Fibroblast of the aortic adventitia (primary cell): ENCODE data around the gene SAE1. TPM values are rescaled to one million over a fixed set of nuclear protein-coding genes. Genes with fewer than 3 reads are reported as not detected.

Experiments
- DNase-seq: peaks from one replicate; pipeline ENCODE4 v3.0.0-alpha.2; 2010; ENCODE audit warnings: low read depth
- H3K4me3 ChIP-seq: 2 replicates; pipeline ENCODE4 v1.5.1; 2011; ENCODE audit warnings: low read depth, mild to moderate bottlenecking, control low read depth, low read length, moderate library complexity
- CTCF ChIP-seq: IDR thresholded peaks from 2 replicates; pipeline ENCODE4 v1.5.1; 2011; ENCODE audit warnings: mild to moderate bottlenecking, low read length, control low read depth, inconsistent platforms; ENCODE audit not compliant: insufficient read depth
- total RNA-seq: library from RNA; depleted of rRNA; stranded (reverse); fragments of >200 nt; gene quantifications from 2 replicates; pipeline ENCODE4 v1.2.3, GENCODE V29; 2012; ENCODE audit warnings: low replicate concordance

SAE1 gene
- total RNA-seq, 1 donor: 140 TPM

GRCh38 chr19:47225746-47226425, 95.3 kb downstream of the SAE1 start:
- DNase-seq: peak; percentile 85

GRCh38 chr19:47226426-47227351, 96.1 kb downstream of the SAE1 start:
- TF ChIP-seq CTCF: no peak
- peak; percentile 76 for DNase-seq
- peak overlapping the region; percentile 100 for H3K4me3 ChIP-seq

More at GRCh38 chr19:47225746-47226425, 95.3 kb downstream of the SAE1 start:
- peak overlapping the region; percentile 100 for H3K4me3 ChIP-seq
- peak; percentile 14 for TF ChIP-seq CTCF

- no peak for TF ChIP-seq CTCF
- H3K4me3 ChIP-seq: peak overlapping the region; percentile 100
- peak; percentile 95 for DNase-seq
Measured at GRCh38 chr19:47227352-47228167, 96.9 kb downstream of the SAE1 start.

GRCh38 chr19:47228168-47228936, 97.7 kb downstream of the SAE1 start:
- no peak for TF ChIP-seq CTCF
- DNase-seq: peak; percentile 22
- H3K4me3 ChIP-seq: peak overlapping the region; percentile 100

- H3K4me3 ChIP-seq: peak overlapping the region; percentile 100
- DNase-seq: peak; percentile 56
- no peak for TF ChIP-seq CTCF
Measured at GRCh38 chr19:47228937-47229675, 98.5 kb downstream of the SAE1 start.
